ENCODE data around the gene XYLT2. TPM values are rescaled to one million over a fixed set of nuclear protein-coding genes. Genes with fewer than 3 reads are reported as not detected.

Gene XYLT2
- total and polyA plus RNA-seq, 2 donors (not counting 3 experiments of a cell fraction or from before 2014, with no cell fraction given): 19.1 to 26.6 TPM

DNA sequence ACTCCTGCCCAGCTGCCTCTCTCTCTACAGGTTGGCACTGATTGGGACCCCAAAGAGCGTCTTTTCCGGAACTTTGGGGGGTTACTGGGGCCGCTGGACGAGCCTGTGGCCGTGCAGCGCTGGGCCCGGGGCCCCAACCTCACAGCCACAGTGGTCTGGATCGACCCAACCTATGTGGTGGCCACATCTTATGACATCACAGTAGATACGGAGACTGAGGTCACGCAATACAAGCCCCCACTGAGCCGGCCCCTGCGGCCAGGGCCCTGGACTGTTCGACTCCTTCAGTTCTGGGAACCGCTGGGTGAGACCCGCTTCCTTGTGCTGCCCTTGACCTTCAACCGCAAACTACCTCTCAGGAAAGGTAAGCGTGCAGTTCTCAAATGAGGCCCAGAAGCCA, 12.3 kb downstream of the XYLT2 start:
- CTCF ChIA-PET: interaction anchor here (1.3 kb wide), 1 partner anchor 9 kb away, joined by 5 read pairs; no protein-coding TSS in a partner anchor
- Histone ChIP-seq H3K4me2 (ENCODE audit: insufficient read depth, low read length) (no peak overlapping the region), H3K27me3 (ENCODE audit: control insufficient read depth in 2 of 2, insufficient read depth in 2 of 2, low read length in 2 of 2) (no peaks in the 10 kb centered on the region), H3K4me3 (replicated peaks in 1 of 3; ENCODE audit: insufficient read depth in 1 of 3, low read depth in 1 of 3, low read length in 3 of 3) (no peak overlapping the region), H3K79me2 (ENCODE audit: control insufficient read depth, insufficient read depth, low read length) (no peaks in the 10 kb centered on the region), H4K20me1 (replicated peaks; ENCODE audit: control insufficient read depth, extremely low read depth, insufficient read depth, low read length) (no peaks in the 10 kb centered on the region), H3K9ac (replicated peaks; ENCODE audit: extremely low read depth, insufficient read depth, low read length) (no peak overlapping the region), H3K27ac (ENCODE audit: insufficient read depth, low read depth, low read length) (no peak overlapping the region), H3K4me1 (ENCODE audit: control insufficient read depth, extremely low read depth, insufficient read depth, low read length) (no peaks in the 10 kb centered on the region), H3K9me3 (replicated peaks; ENCODE audit: control insufficient read depth, insufficient read depth, low read length) (no peaks in the 10 kb centered on the region), H3K36me3 (ENCODE audit: control insufficient read depth in 2 of 2, extremely low read depth in 1 of 2, insufficient read depth in 2 of 2, low read length in 2 of 2) (peaks cover 3 to 39% of the 10 kb centered on the region in 2 experiments), H2AFZ (ENCODE audit: low read depth, low read length) (no peak overlapping the region), H3K9me1 (replicated peaks; ENCODE audit: control insufficient read depth, extremely low read depth, insufficient read depth, low read length) (no peaks in the 10 kb centered on the region)
- no TSS peak for BruUV-seq (replicated peaks)
- dilution Hi-C loops (cut with MboI; ENCODE audit: extremely low pct_ligation_motif_present, low sequenced_read_pairs): no loop called here
- DNase-seq (ENCODE audit: low read depth, low spot score) (no peak), FAIRE-seq (no peak)
- TF ChIP-seq POLR2A (IDR thresholded peaks at IDR 0.05; ENCODE audit: low read depth, low read length): no peak
- intact Hi-C loops (cut with micrococcal nuclease): no loop called here
- POLR2A ChIA-PET: no interaction called here

DNA sequence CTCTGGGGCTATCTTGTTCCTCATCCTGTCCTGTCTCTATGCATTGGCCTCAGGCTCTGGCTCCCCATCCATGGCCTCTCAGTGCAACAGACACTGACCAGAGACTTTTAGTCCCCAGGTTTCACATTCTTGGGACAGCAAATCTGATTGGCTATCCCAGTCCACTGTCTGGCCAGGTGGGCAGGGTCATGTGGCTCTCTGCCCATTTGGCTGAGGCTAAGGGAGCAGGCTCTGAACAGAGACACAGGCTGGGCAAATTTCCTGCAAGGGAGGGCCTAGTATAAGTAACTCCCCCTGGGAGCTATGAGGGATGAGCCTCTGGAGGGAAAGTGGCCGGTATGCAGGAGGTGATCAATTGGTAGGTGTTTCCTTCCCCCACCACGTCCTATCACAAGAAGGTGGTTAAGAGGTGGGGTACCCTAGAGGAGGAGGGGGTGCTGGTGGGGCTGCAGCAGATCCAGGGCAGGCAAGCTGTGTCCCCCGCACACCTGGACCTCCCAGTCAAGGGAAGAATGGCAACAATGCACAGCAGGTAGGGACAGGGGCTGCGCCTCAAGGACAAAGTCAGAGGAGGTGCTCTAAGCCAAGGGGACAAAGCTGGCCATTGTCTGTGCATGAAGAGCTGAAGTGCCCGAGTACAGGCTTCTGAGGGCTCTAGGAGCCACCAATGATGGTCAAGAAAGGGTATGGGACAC, 13.2 kb downstream of the XYLT2 start:
- intact Hi-C loops (cut with micrococcal nuclease): no loop called here
- TF ChIP-seq MYC (IDR thresholded peaks at IDR 0.05; ENCODE audit: low read depth, low read length) (no peak), JUN (IDR thresholded peaks at IDR 0.05; ENCODE audit: borderline replicate concordance, insufficient read depth, insufficient read length, low read depth) (no peak), GATA2 (IDR thresholded peaks at IDR 0.05; ENCODE audit: insufficient read depth, insufficient read length, low read depth, low read length) (no peak), FOS (IDR thresholded peaks at IDR 0.05; ENCODE audit: borderline replicate concordance, insufficient read depth, low read length) (no peak), POLR2AphosphoS5 (IDR thresholded peaks at IDR 0.05; ENCODE audit: insufficient read depth, low read depth, low read length) (no peak), EZH2 (IDR thresholded peaks at IDR 0.05; ENCODE audit: borderline replicate concordance, low read depth, low read length, severe bottlenecking) (no peak), POLR2A (IDR thresholded peaks at IDR 0.05; ENCODE audit: low read depth, low read length) (no peak)
- TF ChIP-seq, protein P1, sequence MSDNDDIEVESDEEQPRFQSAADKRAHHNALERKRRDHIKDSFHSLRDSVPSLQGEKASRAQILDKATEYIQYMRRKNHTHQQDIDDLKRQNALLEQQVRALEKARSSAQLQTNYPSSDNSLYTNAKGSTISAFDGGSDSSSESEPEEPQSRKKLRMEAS (IDR thresholded peaks at IDR 0.05; ENCODE audit: insufficient read depth, insufficient read length): no peak
- TF ChIP-seq, protein P2, sequence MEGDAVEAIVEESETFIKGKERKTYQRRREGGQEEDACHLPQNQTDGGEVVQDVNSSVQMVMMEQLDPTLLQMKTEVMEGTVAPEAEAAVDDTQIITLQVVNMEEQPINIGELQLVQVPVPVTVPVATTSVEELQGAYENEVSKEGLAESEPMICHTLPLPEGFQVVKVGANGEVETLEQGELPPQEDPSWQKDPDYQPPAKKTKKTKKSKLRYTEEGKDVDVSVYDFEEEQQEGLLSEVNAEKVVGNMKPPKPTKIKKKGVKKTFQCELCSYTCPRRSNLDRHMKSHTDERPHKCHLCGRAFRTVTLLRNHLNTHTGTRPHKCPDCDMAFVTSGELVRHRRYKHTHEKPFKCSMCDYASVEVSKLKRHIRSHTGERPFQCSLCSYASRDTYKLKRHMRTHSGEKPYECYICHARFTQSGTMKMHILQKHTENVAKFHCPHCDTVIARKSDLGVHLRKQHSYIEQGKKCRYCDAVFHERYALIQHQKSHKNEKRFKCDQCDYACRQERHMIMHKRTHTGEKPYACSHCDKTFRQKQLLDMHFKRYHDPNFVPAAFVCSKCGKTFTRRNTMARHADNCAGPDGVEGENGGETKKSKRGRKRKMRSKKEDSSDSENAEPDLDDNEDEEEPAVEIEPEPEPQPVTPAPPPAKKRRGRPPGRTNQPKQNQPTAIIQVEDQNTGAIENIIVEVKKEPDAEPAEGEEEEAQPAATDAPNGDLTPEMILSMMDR (IDR thresholded peaks at IDR 0.05; ENCODE audit: extremely low read depth in 1 of 2, insufficient read depth in 1 of 2, low read depth in 1 of 2, low read length in 2 of 2): no peak

More for the DNA sequence above, 13.2 kb downstream of the XYLT2 start:
- no peaks in the 10 kb centered on the region for H3K79me2 ChIP-seq (ENCODE audit: control insufficient read depth, insufficient read depth, low read length)
- no peaks in the 10 kb centered on the region for H3K27me3 ChIP-seq (ENCODE audit: control insufficient read depth in 2 of 2, insufficient read depth in 2 of 2, low read length in 2 of 2)
- H3K4me1 ChIP-seq (ENCODE audit: control insufficient read depth, extremely low read depth, insufficient read depth, low read length): no peaks in the 10 kb centered on the region
- dilution Hi-C loops (cut with MboI; ENCODE audit: extremely low pct_ligation_motif_present, low sequenced_read_pairs): no loop called here
- ChIA-PET POLR2A (no interaction called here), CTCF (interaction anchor here (1.0 to 1.3 kb wide), 2 partner anchors 9 to 10 kb away, joined by 3 to 5 read pairs; no protein-coding TSS in a partner anchor)
- no peak overlapping the region for H3K4me3 ChIP-seq (replicated peaks in 1 of 3; ENCODE audit: insufficient read depth in 1 of 3, low read depth in 1 of 3, low read length in 3 of 3)
- no peaks in the 10 kb centered on the region for H4K20me1 ChIP-seq (replicated peaks; ENCODE audit: control insufficient read depth, extremely low read depth, insufficient read depth, low read length)
- no peaks in the 10 kb centered on the region for H3K9me1 ChIP-seq (replicated peaks; ENCODE audit: control insufficient read depth, extremely low read depth, insufficient read depth, low read length)
- FAIRE-seq (no peak), DNase-seq (ENCODE audit: low read depth, low spot score) (no peak)
- no peak overlapping the region for H3K4me2 ChIP-seq (ENCODE audit: insufficient read depth, low read length)
- H3K9ac ChIP-seq (replicated peaks; ENCODE audit: extremely low read depth, insufficient read depth, low read length): no peak overlapping the region
- BruUV-seq (replicated peaks): no TSS peak
- no peak overlapping the region for H2AFZ ChIP-seq (ENCODE audit: low read depth, low read length)
- H3K27ac ChIP-seq (ENCODE audit: insufficient read depth, low read depth, low read length): no peak overlapping the region
- peaks cover 3 to 35% of the 10 kb centered on the region in 2 experiments for H3K36me3 ChIP-seq (ENCODE audit: control insufficient read depth in 2 of 2, extremely low read depth in 1 of 2, insufficient read depth in 2 of 2, low read length in 2 of 2)
- H3K9me3 ChIP-seq (replicated peaks; ENCODE audit: control insufficient read depth, insufficient read depth, low read length): no peaks in the 10 kb centered on the region
